ENCODE measurements around the gene ASF1A. TPM values are rescaled to one million over a fixed set of nuclear protein-coding genes. Genes with fewer than 3 reads are reported as not detected.
A peak's percentile ranks its signal among the peaks of the same experiment; 100 is the strongest.

Gene ASF1A
- total and polyA plus RNA-seq, 2 of the 13 experiments (the other 11 are each of a cell fraction or from before 2014, with no cell fraction given), result 14.5 to 49.9 TPM

DNA sequence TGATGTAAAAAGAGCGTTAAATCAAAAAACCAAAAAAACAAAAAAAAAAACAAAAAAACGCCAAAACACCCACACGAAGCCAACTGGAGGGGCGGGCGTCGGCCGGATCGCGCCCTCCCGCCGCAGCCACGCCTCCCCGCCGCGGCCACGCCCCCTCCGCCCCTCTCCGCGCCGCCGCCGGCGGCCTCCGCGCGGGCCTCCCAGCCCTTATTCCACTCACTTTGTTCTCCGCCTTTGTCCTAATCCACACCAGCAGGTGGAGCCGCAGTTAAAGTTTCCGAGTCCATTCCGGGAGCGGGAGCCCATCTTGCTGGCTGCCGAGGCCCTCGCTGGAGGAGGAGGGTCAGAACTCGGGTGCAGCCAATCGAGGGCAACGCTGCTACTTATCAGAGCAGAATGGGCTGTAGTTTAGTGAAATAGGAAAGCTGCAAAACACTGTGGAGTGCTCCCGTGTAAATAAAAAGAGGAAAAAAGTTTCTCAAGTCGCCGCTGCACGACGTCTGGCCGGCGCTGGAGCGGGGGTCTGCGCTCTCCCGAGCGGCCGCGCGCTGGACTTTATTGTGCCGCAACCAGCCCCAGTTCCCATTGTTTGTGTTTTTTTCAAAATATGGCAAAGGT lies at the start of gene ASF1A (continued):
- TF ChIP-seq MYC (CRISPR knock-in tag; IDR thresholded peaks at IDR 0.05; ENCODE audit: borderline replicate concordance) (peak; percentile 74), TOE1 (CRISPR knock-in tag; IDR thresholded peaks at IDR 0.05) (0 out of 2 replicates have a peak, but pooled peaks have one; percentile 11), ZNF703 (CRISPR knock-in tag; IDR thresholded peaks at IDR 0.05; ENCODE audit: borderline replicate concordance) (no peak), SP140L (CRISPR knock-in tag; IDR thresholded peaks at IDR 0.05; ENCODE audit: borderline replicate concordance) (no peak), MAFG (CRISPR knock-in tag; IDR thresholded peaks at IDR 0.05) (no peak), ATF1 (CRISPR knock-in tag; IDR thresholded peaks at IDR 0.05) (peak; percentile 76), ZNF563 (CRISPR knock-in tag; IDR thresholded peaks at IDR 0.05) (peak; percentile 68)
- TF ChIP-seq, protein P1, sequence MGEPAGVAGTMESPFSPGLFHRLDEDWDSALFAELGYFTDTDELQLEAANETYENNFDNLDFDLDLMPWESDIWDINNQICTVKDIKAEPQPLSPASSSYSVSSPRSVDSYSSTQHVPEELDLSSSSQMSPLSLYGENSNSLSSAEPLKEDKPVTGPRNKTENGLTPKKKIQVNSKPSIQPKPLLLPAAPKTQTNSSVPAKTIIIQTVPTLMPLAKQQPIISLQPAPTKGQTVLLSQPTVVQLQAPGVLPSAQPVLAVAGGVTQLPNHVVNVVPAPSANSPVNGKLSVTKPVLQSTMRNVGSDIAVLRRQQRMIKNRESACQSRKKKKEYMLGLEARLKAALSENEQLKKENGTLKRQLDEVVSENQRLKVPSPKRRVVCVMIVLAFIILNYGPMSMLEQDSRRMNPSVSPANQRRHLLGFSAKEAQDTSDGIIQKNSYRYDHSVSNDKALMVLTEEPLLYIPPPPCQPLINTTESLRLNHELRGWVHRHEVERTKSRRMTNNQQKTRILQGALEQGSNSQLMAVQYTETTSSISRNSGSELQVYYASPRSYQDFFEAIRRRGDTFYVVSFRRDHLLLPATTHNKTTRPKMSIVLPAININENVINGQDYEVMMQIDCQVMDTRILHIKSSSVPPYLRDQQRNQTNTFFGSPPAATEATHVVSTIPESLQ (CRISPR knock-in tag; conservative IDR thresholded peaks at IDR 0.05), result no peak
- TF ChIP-seq, protein P2, sequence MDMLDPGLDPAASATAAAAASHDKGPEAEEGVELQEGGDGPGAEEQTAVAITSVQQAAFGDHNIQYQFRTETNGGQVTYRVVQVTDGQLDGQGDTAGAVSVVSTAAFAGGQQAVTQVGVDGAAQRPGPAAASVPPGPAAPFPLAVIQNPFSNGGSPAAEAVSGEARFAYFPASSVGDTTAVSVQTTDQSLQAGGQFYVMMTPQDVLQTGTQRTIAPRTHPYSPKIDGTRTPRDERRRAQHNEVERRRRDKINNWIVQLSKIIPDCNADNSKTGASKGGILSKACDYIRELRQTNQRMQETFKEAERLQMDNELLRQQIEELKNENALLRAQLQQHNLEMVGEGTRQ (IDR thresholded peaks at IDR 0.05; ENCODE audit: low read depth, low read length), result no peak
- TF ChIP-seq, protein P2 (CRISPR knock-in tag; IDR thresholded peaks at IDR 0.05; ENCODE audit: borderline replicate concordance), result no peak
- TF ChIP-seq, protein P3, sequence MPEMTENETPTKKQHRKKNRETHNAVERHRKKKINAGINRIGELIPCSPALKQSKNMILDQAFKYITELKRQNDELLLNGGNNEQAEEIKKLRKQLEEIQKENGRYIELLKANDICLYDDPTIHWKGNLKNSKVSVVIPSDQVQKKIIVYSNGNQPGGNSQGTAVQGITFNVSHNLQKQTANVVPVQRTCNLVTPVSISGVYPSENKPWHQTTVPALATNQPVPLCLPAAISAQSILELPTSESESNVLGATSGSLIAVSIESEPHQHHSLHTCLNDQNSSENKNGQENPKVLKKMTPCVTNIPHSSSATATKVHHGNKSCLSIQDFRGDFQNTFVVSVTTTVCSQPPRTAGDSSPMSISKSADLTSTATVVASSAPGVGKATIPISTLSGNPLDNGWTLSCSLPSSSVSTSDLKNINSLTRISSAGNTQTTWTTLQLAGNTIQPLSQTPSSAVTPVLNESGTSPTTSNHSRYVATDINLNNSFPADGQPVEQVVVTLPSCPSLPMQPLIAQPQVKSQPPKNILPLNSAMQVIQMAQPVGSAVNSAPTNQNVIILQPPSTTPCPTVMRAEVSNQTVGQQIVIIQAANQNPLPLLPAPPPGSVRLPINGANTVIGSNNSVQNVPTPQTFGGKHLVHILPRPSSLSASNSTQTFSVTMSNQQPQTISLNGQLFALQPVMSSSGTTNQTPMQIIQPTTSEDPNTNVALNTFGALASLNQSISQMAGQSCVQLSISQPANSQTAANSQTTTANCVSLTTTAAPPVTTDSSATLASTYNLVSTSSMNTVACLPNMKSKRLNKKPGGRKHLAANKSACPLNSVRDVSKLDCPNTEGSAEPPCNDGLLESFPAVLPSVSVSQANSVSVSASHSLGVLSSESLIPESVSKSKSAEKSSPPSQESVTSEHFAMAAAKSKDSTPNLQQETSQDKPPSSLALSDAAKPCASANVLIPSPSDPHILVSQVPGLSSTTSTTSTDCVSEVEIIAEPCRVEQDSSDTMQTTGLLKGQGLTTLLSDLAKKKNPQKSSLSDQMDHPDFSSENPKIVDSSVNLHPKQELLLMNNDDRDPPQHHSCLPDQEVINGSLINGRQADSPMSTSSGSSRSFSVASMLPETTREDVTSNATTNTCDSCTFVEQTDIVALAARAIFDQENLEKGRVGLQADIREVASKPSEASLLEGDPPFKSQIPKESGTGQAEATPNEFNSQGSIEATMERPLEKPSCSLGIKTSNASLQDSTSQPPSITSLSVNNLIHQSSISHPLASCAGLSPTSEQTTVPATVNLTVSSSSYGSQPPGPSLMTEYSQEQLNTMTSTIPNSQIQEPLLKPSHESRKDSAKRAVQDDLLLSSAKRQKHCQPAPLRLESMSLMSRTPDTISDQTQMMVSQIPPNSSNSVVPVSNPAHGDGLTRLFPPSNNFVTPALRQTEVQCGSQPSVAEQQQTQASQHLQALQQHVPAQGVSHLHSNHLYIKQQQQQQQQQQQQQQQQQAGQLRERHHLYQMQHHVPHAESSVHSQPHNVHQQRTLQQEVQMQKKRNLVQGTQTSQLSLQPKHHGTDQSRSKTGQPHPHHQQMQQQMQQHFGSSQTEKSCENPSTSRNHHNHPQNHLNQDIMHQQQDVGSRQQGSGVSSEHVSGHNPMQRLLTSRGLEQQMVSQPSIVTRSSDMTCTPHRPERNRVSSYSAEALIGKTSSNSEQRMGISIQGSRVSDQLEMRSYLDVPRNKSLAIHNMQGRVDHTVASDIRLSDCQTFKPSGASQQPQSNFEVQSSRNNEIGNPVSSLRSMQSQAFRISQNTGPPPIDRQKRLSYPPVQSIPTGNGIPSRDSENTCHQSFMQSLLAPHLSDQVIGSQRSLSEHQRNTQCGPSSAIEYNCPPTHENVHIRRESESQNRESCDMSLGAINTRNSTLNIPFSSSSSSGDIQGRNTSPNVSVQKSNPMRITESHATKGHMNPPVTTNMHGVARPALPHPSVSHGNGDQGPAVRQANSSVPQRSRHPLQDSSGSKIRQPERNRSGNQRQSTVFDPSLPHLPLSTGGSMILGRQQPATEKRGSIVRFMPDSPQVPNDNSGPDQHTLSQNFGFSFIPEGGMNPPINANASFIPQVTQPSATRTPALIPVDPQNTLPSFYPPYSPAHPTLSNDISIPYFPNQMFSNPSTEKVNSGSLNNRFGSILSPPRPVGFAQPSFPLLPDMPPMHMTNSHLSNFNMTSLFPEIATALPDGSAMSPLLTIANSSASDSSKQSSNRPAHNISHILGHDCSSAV (CRISPR knock-in tag; IDR thresholded peaks at IDR 0.05; ENCODE audit: borderline replicate concordance), result no peak; the same call in 1 of the 2 replicates
- TF ChIP-seq, protein P4, sequence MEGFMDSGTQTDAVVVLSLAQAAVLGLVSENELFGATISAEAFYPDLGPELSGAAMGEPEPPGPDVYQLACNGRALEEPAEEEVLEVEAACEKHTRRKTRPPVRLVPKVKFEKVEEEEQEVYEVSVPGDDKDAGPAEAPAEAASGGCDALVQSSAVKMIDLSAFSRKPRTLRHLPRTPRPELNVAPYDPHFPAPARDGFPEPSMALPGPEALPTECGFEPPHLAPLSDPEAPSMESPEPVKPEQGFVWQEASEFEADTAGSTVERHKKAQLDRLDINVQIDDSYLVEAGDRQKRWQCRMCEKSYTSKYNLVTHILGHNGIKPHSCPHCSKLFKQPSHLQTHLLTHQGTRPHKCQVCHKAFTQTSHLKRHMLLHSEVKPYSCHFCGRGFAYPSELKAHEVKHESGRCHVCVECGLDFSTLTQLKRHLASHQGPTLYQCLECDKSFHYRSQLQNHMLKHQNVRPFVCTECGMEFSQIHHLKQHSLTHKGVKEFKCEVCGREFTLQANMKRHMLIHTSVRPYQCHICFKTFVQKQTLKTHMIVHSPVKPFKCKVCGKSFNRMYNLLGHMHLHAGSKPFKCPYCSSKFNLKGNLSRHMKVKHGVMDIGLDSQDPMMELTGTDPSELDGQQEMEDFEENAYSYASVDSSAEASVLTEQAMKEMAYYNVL (CRISPR knock-in tag; IDR thresholded peaks at IDR 0.05; ENCODE audit: borderline replicate concordance), result no peak
